ENCODE data around the gene PPP1R14C.
"Not testable (repeated sequence)": the region's sequence is repeated elsewhere in the genome, so short reads cannot be mapped to it uniquely, and the experiment has no call there.

Gene PPP1R14C

DNA sequence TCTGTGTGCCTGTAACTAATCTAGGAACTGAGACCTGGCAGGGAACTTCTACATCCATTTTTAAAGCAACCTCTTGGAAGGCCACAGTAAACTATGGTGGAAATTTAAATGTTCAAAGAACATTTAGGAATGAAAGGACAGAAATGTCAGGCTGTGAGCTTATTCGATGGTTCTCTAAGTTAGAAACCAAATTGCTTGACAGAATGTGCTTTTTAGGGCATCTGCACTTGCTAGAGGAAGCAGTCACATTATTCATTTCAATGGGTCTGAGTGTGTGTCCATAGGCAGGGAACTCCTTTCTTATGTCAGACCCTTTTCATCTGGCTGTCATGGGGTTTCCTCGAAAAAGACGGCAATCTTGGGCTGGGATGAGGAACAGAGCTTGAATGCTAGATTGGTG lies 84.4 kb downstream of the PPP1R14C start:
- no peak for DNase-seq

DNA sequence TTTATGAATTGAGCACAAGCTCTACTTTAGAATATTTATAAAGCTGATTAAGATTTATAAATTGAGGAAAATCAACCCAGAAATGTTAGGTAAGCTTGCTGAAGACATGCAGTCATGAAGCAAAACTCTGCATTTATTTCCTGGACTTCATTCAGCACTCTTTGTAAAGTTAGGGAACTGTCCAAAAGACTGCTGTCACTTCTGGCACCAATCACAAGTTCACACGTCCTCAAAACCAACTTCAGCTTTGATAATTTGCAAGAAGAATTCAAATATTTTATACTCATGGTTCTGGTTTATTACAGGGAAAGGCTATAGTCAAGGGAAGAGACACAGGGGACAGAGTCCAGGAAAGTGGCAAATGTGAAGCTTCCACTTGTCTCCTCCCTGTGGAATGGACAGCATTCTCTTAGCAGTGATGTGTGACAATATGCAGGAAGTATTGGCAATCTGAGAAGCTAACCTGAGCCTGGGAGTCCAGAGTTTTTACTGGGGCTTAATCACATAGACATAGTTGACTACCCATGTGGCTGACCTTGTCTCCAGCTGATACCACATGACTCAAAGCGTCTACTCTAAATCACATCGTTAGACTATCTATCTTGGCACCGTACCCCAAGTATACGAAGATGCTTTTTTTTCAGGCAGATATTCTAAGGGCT lies 85.4 kb downstream of the PPP1R14C start:
- DNase-seq, result peak; percentile 12

GRCh38 chr6:150229436-150230163 lies 86.8 kb downstream of the PPP1R14C start:
- DNase-seq, result peak; percentile 82

GRCh38 chr6:150230164-150230561 lies 87.3 kb downstream of the PPP1R14C start:
- peak; percentile 43 for DNase-seq

DNA sequence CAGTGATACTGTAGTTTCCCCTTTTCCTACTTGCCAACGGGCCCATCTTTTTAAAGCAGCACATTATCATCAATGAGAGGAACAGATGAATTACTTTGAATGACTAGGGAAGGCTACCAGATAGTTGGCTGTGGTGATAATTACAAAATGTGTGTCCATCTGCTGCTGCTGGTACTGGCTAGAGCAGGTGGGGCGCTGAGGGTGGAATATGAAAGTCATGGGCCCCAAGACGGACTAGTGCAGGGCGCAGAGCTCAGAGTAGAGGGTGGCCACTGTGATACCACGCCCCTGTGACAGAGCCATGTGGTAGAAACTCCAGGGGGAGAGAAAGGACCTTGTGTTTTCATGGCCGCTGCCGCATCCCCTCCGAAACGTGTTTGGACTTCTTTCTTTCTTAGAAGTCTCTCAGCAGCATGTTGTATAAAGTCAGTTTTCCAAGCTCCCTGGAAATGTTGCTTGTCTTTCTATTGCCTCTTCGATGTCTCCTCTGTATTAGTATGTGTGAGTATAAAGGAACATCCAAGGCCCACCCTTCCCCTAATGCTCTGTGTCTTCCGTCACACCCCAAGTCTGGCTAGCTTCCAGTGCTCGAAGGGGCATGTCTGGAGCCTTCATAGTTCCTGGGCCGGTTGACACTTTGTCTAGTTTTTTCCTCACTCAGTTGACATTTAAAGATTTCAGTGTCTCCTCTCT lies 88.1 kb downstream of the PPP1R14C start:
- DNase-seq, result no peak

- peak; percentile 85 for DNase-seq
Observed at GRCh38 chr6:150231525-150231850, 88.6 kb downstream of the PPP1R14C start.

DNA sequence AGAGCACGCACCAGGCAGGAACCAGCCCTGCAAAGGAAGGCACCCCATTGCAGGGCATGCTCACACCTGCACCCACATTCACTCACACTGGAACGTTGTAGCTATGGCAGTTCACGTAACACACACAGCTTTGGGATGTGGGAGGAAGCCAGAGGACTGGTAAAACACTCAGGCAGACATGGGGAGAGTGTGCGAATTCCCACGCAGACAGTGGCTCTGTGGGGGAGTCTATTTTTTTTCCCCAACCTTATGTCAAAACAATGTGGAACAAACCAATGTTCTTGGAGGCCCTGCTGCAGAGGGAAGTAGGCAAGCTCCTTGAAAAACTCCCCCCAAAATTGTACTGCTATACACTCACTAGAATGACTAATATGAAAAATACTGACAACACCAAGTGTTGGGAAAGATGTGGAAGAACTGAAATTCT lies 91.0 kb downstream of the PPP1R14C start:
- DNase-seq, result no peak

DNA sequence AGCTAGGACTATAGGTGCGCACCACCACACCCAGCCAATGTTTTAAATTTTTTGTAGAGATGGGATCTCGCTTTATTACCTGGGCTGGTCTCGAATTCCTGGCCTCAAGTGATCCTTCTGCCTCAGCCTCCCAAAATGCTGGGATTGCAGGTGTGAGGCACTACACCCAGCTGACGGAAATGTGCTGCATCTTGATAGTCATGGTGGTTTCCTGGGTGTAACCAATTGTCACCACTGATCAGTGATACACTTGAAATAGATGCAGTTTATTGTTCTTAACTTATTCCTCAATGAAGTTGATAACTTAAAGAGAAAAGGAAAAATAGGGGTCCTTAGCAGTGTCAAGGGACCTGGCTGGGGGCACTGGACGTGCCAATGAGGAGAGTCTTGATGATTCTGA lies 92.4 kb downstream of the PPP1R14C start:
- no peak for DNase-seq

DNA sequence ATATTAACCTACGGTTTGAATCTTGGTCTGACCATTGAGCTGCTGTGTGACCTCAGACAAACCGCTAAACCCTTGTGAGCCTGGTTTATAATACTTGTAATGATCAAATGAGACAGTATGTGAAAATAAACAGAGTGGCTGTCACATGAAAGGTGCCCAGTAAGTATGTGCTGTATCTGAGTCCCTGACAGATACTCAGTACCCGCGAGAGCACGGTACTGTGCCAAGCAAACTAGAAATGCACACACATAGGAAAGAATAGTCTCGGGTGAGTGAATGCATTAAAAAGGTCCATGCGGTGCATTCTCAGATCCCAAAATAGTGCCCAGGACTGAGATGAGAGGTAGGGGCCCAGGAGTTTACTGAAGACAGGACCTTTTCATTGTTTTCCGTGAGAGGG lies 93.3 kb downstream of the PPP1R14C start:
- no peak for DNase-seq

DNA sequence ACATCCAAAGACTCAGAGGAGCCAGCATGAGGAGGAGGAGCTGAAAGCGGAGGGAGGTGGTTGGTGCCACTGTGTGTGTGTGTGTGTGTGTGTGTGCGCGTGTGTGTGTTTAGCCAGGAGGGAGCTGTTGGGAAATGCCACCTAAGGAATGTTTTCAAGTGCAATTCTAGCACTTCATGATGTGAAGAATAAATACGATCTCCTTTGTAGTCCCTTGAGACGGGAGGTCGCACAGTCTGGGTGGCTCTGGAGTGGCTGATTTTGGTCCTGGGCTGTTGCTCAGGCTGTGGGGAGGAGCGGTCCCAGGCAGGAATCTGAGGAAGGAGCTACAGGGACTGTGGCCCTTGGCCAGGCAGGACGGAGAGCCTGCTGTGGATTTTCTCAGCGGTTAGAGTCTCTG lies 93.7 kb downstream of the PPP1R14C start:
- no peak for DNase-seq

DNA sequence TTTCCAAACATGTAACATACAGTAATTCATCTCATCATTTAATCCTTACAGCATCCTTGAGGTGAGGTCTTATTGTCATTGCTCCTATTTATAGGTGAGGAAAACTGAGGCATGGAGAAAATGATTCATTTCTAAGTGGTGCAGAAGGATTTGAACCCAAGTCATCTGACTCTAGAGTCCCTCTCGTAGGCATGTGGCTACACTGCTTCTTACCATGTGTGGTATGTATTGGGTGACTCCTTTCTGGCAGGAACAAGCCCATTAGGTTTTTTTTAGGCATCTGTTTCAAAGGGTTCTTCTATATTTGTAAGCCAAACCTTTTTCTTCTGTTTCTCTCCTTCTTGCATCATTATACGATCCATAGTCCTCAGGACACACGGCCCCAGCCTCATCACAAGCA lies 94.8 kb downstream of the PPP1R14C start:
- DNase-seq, result no peak

DNA sequence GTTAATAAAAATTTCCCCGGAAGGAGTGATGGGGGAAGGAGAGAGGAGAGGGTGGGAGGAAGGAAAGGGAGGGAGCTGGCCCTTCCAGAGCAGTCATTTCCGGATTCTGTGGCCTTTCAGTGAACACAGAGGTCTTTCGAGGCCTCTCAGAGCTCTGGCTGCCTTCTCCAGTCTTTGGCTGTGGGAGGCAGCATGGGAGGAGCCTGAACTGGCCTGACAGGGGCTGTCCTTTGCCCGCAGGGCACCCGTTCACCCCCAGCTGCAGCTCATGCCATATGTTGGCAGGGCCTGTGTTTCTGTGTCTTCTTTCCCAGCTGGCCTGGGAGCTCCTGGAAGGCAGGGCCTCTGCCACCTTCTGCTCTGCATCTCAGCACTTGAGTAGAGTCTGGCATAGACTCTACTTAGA lies 95.5 kb downstream of the PPP1R14C start:
- DNase-seq, result no peak

- no peak for DNase-seq
Observed at GRCh38 chr6:150238846-150239407, 96.1 kb downstream of the PPP1R14C start.

DNA sequence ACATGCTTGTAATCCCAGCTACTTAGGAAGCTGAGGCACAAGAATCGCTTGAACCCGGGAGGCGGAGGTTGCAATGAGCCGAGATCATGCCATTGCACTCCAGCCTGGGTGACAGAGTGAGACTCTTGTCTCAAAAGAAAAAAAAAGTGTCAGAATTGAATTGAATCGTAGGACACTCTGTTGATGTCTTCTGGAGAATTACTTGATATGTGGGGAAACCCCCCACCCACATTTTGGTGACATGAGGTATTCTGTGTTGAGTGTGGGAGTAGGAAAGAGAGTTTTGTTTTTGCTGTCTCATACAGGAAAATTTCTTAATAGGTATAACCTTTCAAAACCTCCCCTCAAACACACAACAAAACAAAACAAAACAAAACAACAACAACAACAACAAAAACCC lies 98.9 kb downstream of the PPP1R14C start:
- DNase-seq, result not testable (repeated sequence)

DNA sequence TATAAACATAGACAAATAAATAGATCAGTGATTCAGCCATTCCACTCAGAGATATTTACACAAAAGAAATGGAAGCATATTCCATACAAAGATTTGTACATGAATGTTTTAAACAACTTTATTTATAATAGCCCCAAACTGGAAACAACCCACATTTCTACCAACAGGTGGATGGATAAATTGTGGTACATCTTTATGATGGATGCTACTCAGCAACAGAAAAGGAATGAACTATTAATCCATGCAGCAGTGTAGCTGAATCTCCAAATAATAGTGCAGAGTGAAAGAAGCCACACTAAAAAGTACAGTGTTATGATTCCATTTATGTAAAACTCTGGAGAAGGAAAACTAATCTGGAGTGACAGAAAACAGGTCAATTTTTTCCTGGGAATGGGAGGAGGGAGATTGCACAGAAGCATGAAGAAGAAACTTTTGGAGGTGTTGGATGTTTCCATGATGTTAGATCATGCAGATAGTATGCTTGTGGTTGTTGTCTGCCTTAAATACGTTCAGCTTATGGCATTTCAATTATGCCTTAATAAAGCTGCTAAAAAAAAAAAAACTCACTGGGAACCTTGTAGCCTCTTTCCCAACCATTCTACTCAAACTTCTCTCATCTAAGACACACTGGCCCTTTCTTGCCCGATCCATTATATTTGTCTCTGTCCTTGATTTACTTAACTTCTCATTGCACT lies 100.9 kb downstream of the PPP1R14C start:
- peak; percentile 84 for DNase-seq

- DNase-seq, result peak; percentile 47
Observed at GRCh38 chr6:150245148-150245935, 102.5 kb downstream of the PPP1R14C start.

DNA sequence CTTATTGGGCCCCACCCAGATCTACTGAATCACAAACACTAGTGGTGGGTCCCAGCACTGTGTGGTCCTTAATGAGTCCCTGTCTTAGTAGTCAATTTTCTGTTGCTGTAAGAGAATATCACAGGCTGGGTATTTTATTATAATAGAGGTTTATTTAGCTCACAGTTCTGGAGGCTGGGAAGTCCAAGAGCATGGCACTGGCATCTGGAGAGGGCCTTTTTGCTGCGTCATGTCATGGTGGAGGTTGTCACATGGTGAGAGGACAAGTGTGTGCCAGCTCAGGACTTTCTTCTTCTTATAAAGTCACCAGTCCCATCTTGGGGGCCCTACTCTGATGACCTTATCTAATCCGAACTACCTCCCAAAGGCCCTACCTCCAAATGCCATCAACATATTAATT lies 105.0 kb downstream of the PPP1R14C start:
- DNase-seq, result no peak

DNA sequence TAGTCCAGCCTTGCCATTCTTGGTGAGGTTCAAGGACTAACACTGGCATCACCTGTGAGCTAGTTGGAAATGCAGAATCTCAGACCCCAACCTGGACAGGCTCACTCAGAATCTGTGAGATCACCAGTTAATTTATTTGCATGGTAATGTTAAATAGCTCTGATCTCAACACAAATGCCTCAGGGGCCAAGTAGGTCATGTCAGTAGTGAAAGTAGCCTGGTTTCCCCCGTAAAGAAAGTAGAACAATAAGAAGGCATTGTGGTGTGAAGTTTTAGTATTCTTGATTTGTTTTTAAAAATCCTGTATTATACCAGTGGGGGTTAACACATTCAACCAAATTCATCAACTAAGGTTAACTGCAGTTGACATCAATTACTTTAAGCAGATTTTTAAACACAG lies 105.5 kb downstream of the PPP1R14C start:
- no peak for DNase-seq

DNA sequence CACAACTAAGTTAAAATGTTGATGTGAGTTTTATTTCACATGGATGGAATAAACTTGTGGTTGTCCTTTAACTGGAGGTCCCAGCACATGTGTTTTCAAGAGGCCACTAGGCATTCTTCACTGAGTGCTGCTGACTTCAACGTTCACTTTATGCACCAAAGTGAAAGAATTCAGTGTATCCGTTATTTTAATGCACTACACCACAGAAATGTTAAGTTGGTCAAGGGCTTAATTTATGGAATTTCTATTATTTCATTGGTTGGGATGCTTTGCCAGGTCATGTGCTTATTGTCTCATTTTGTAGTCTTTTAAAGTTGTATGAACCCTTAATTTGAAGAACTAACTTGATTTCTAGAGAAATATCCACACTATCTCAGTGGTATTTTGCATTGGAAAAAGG lies 106.4 kb downstream of the PPP1R14C start:
- peak; percentile 85 for DNase-seq

DNA sequence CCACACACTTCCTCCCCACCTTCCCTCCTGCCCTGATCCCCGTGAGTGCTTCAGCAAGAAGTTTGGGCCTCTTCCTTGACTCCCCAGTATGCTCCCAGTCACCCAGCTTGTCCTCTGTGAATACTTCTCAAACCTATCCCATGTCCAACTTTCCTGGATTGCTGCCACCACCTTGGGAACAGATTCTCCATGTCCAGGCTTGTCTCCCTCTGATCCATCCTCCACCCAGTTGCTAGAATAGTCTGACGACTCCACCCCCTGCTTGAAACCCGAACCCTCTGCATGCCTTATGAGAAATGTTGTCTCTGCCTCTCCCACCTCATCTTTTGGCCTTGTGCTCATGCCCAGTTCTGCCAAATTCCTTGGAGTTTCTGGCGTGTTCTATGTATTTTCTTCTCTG lies 108.0 kb downstream of the PPP1R14C start:
- peak; percentile 79 for DNase-seq

DNA sequence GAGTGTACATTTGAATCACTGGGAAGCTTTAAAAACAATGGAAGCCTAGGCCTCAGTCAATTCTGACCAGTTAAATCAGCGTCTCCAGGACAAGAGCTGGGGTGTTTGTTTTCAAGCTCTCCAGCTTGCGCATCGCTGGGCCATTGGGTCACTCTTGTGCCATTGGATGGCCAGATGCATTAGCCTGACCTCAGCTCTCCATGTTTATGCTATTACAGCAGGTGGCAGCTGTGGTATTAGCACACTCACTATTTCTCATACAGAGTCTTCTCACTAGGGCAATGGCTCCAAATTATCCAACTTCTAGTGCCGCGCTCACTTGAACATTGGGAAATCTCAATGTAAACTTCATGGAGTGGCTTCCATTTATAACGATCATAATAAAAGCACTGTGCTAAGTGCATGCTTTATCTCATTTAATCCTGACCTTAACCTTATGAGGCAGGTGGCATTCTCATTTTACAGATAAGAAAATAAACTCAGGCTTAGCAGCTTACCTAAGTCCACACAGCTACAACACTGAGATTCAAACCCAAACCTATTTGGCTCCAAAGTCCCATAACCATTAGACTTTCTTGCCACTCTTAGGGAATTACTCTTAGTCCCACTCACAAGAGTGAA lies 108.8 kb downstream of the PPP1R14C start:
- DNase-seq, result no peak

Measured in fibroblast of skin of right biceps (primary cell).